Transverse colon (tissue), 4 donors: ENCODE data around the gene TCEANC. TPM values are rescaled to one million over a fixed set of nuclear protein-coding genes. Genes with fewer than 3 reads are reported as not detected.
"Not testable (repeated sequence)": the region's sequence is repeated elsewhere in the genome, so short reads cannot be mapped to it uniquely, and the experiment has no call there.

Experiments used
- DNase-seq: peaks from one replicate; pipeline ENCODE4 v3.0.0-alpha.2; 2019
- H3K27ac ChIP-seq, 4 donors: fragments of 200-600 bp; sonication (generic); 2 replicates each; pipeline ENCODE4 v1.5.1; 2016 to 2018; ENCODE audit warnings: inconsistent platforms in 4 of 4
- H3K27me3 ChIP-seq: fragments of 200-600 bp; sonication (generic); 2 replicates; pipeline ENCODE4 v1.5.1; 2017; ENCODE audit warnings: inconsistent platforms
- H3K36me3 ChIP-seq, 4 donors: fragments of 200-600 bp; sonication (generic); 2 replicates each; pipeline ENCODE4 v1.5.1; 2017 to 2019; ENCODE audit warnings: inconsistent platforms in 4 of 4
- H3K4me1 ChIP-seq, 4 donors: fragments of 200-600 bp; sonication (generic); 2 replicates each; pipeline ENCODE4 v1.5.1; 2017 to 2020; ENCODE audit warnings: inconsistent platforms in 4 of 4
- H3K4me3 ChIP-seq, 4 donors: fragments of 200-600 bp; sonication (generic); 1 replicate in 1 of 4; 2 replicates in 3 of 4; pipeline versions ENCODE4 v1.5.1 to v1.6.1; 2017 to 2019; ENCODE audit warnings: inconsistent platforms in 4 of 4
- H3K9me3 ChIP-seq, 2 donors: fragments of 200-600 bp; sonication (generic); 2 replicates each; pipeline ENCODE4 v1.5.1; 2017 to 2019; ENCODE audit warnings: inconsistent platforms in 2 of 2
- CTCF ChIP-seq, 5 experiments: fragments of 200-600 bp in 3 of 5; fragments of 450-650 bp in 2 of 5; sonication (generic) in 3 of 5; IDR thresholded peaks; 1 replicate in 2 of 5; 2 replicates in 3 of 5; pipeline ENCODE4 v1.5.1; 2016 to 2017; ENCODE audit warnings: antibody characterized with exemption in 5 of 5, inconsistent platforms in 3 of 5, mild to moderate bottlenecking in 2 of 5, moderate library complexity in 1 of 5
- EP300 ChIP-seq: sonication (generic); formaldehyde crosslinking; IDR thresholded peaks from one replicate; pipeline ENCODE4 v1.6.1; 2017; ENCODE audit warnings: antibody characterized with exemption, low read depth
- POLR2A ChIP-seq: fragments of 450-650 bp; IDR thresholded peaks from one replicate; pipeline ENCODE4 v1.6.1; 2016; ENCODE audit warnings: antibody characterized with exemption, mild to moderate bottlenecking, moderate library complexity
- POLR2AphosphoS5 ChIP-seq, 3 donors: sonication (generic); formaldehyde crosslinking; IDR thresholded peaks; one replicate each; pipeline ENCODE4 v1.6.1; 2016; ENCODE audit warnings: antibody characterized with exemption in 3 of 3
- WGBS, 2 donors: methylation state at CpG; one replicate each; pipeline ENCODE4 v1.1.5; 2018; ENCODE audit warnings: low coverage in 1 of 2; 5-methylcytosine and 5-hydroxymethylcytosine counted together
- in situ Hi-C, 4 donors: fragments of 200-750 bp; cut with MboI; loops; one replicate each; pipeline versions ENCODE4 v1.15.0 to v1.15.1; 2017; ENCODE audit warnings: low sequenced_read_pairs in 3 of 4, low pct_ligation_motif_present in 1 of 4, low pct_unique_long_range_greater_than_20kb in 1 of 4
- intact Hi-C: fragments of 100-400 bp; cut with DNase I; formaldehyde crosslinking; loops from one replicate; pipeline ENCODE4 v1.15.1; 2023; ENCODE audit warnings: low total_unique reads
- total RNA-seq, 4 donors: library from RNA; depleted of rRNA; stranded (reverse); fragments of >200 nt; gene quantifications; one replicate each; pipeline ENCODE4 v1.1.0, GENCODE V29; 2016

The TCEANC gene
- total RNA-seq, 4 donors from 2014 or later: 0.20 to 9.1 (median 3.7) TPM

- DNase-seq: peak; percentile 66
- H3K27me3 ChIP-seq: no peaks in the 10 kb centered on the region
- H3K4me3 ChIP-seq: no peak overlapping the region
- H3K27ac ChIP-seq: no peak overlapping the region
- TF ChIP-seq POLR2AphosphoS5 (IDR thresholded peaks at IDR 0.05): no peak
- TF ChIP-seq CTCF (IDR thresholded peaks at IDR 0.05): peak; percentile 37 to 63 (median 46)
- no peak for TF ChIP-seq EP300
- TF ChIP-seq POLR2A: no peak
- H3K4me1 ChIP-seq: no peaks in the 10 kb centered on the region
- 34% methylated on average over 3 of the region's 3 CpGs; no CpG with 5 or more reads in 1 of the 2 donors for WGBS, 2 donors
- in situ Hi-C loops: loop anchor here in 1 of 4 donors (25.0 kb wide), 1 partner anchor 134 kb away; no protein-coding TSS in a partner anchor
- H3K9me3 ChIP-seq: no peaks in the 10 kb centered on the region
- H3K36me3 ChIP-seq: no peaks in the 10 kb centered on the region
- intact Hi-C loops: loop anchor here (10.0 kb wide), 1 partner anchor 389 kb away; no protein-coding TSS in a partner anchor
Observed at GRCh38 chrX:13646154-13646549, 6.8 kb upstream of the TCEANC start.

GRCh38 chrX:13647709-13648212 is 5.2 kb upstream of the TCEANC start:
- 52% methylated on average over 8 of the region's 8 CpGs; no CpG with 5 or more reads in 1 of the 2 donors for WGBS, 2 donors
- TF ChIP-seq CTCF (IDR thresholded peaks at IDR 0.05): no peak
- no peak for TF ChIP-seq EP300
- TF ChIP-seq POLR2AphosphoS5 (IDR thresholded peaks at IDR 0.05): peak in 2 of 3 donors; percentile 35 to 37
- no peak for TF ChIP-seq POLR2A
- intact Hi-C loops (loop anchor here (10.0 kb wide), 1 partner anchor 387 kb away; no protein-coding TSS in a partner anchor), in situ Hi-C loops (loop anchor here in 1 of 4 donors (25.0 kb wide), 1 partner anchor 135 kb away; no protein-coding TSS in a partner anchor)
- Histone ChIP-seq H3K27me3 (no peaks in the 10 kb centered on the region), H3K27ac (peak overlapping the region in 2 of 4 donors; percentile 20 to 28), H3K9me3 (no peaks in the 10 kb centered on the region), H3K36me3 (no peaks in the 10 kb centered on the region), H3K4me1 (peaks cover 0 to 6% (median 3%) of the 10 kb centered on the region in 4 donors), H3K4me3 (no peak overlapping the region)
- DNase-seq: peak; percentile 60

- intact Hi-C loops (loop anchor here (10.0 kb wide), 1 partner anchor 386 kb away; no protein-coding TSS in a partner anchor), in situ Hi-C loops (loop anchor here in 1 of 4 donors (25.0 kb wide), 1 partner anchor 136 kb away; no protein-coding TSS in a partner anchor)
- 80 to 94% methylated on average over 1 to 2 of the region's 2 CpGs for WGBS, 2 donors
- H3K4me1 ChIP-seq, H3K27me3 ChIP-seq, H3K36me3 ChIP-seq, DNase-seq, H3K9me3 ChIP-seq, H3K4me3 ChIP-seq: not testable (repeated sequence)
- peak overlapping the region in 1 of 4 donors; percentile 28 for H3K27ac ChIP-seq
Observed at GRCh38 chrX:13648336-13648735, 4.6 kb upstream of the TCEANC start.

GRCh38 chrX:13649838-13650237 is 3.1 kb upstream of the TCEANC start:
- H3K27me3 ChIP-seq: no peaks in the 10 kb centered on the region
- WGBS, 2 donors: 64% methylated on average over 5 of the region's 5 CpGs; no CpG with 5 or more reads in 1 of the 2 donors
- peaks cover 0 to 13% (median 7%) of the 10 kb centered on the region in 4 donors for H3K4me1 ChIP-seq
- no peak for TF ChIP-seq POLR2A
- TF ChIP-seq POLR2AphosphoS5 (IDR thresholded peaks at IDR 0.05): no peak
- TF ChIP-seq CTCF (IDR thresholded peaks at IDR 0.05): no peak
- no peak for TF ChIP-seq EP300
- H3K4me3 ChIP-seq: no peak overlapping the region
- no peaks in the 10 kb centered on the region for H3K9me3 ChIP-seq
- no peak for DNase-seq
- intact Hi-C loops (loop anchor here (10.0 kb wide), 1 partner anchor 385 kb away; no protein-coding TSS in a partner anchor), in situ Hi-C loops (loop anchor here (5.0 to 25.0 kb wide), 6 partner anchors 85 to 688 kb away; partner anchors contain the start of genes GEMIN8 (in 2 of the 4), OFD1 (in 1 of the 4) and TRAPPC2 (in 1 of the 4))
- no peaks in the 10 kb centered on the region for H3K36me3 ChIP-seq
- no peak overlapping the region for H3K27ac ChIP-seq
